Measurements from ENCODE around the gene MADD.

GRCh38 chr11:47278769-47279168 lies 8.8 kb downstream of the MADD start:
- no peak for TF ChIP-seq CTCF (IDR thresholded peaks at IDR 0.05)
- TF ChIP-seq POLR2A (IDR thresholded peaks at IDR 0.05), result no peak
